ENCODE data around the gene SCARF1. TPM values are rescaled to one million over a fixed set of nuclear protein-coding genes. Genes with fewer than 3 reads are reported as not detected.
"Not testable (repeated sequence)": the region's sequence is repeated elsewhere in the genome, so short reads cannot be mapped to it uniquely, and the experiment has no call there.

The SCARF1 gene
- 0.71 and 3.4 TPM in 2 replicates for total RNA-seq (2014; rRNA removed; shearing (Covaris generic))

- in situ Hi-C loops (cut with HindIII; ENCODE audit: low sequenced_read_pairs): no loop called here
- DNase-seq (ENCODE audit: low spot score): no peak
These were observed at the start of gene SCARF1 for GRCh38 chr17:1645207-1646171. TSS of gene SCARF1 (minus strand) at chr17:1645732. CDS start at chr17:1645697, 35 bp downstream.

GRCh38 chr17:1693339-1693738, 47.8 kb upstream of the SCARF1 start:
- no peak for DNase-seq (ENCODE audit: low spot score)
- in situ Hi-C loops (cut with HindIII; ENCODE audit: low sequenced_read_pairs): no loop called here

GRCh38 chr17:1690544-1691221, 45.2 kb upstream of the SCARF1 start:
- in situ Hi-C loops (cut with HindIII; ENCODE audit: low sequenced_read_pairs): no loop called here
- no peak for DNase-seq (ENCODE audit: low spot score)

GRCh38 chr17:1688405-1688804, 42.9 kb upstream of the SCARF1 start:
- DNase-seq (ENCODE audit: low spot score); in situ Hi-C loops (cut with HindIII; ENCODE audit: low sequenced_read_pairs): not testable (repeated sequence)

GRCh38 chr17:1686086-1686485, 40.6 kb upstream of the SCARF1 start:
- no peak for DNase-seq (ENCODE audit: low spot score)
- in situ Hi-C loops (cut with HindIII; ENCODE audit: low sequenced_read_pairs): no loop called here

GRCh38 chr17:1684378-1685189, 39.1 kb upstream of the SCARF1 start, which contains the start of gene PRPF8:
TSS of gene PRPF8 (minus strand) at chr17:1684867. CDS start at chr17:1684571, 296 bp downstream.
- peak; percentile 99 for DNase-seq (ENCODE audit: low spot score)
- in situ Hi-C loops (cut with HindIII; ENCODE audit: low sequenced_read_pairs): no loop called here

GRCh38 chr17:1683459-1683858, 37.9 kb upstream of the SCARF1 start:
- no peak for DNase-seq (ENCODE audit: low spot score)
- in situ Hi-C loops (cut with HindIII; ENCODE audit: low sequenced_read_pairs): no loop called here

GRCh38 chr17:1676401-1676800, 30.9 kb upstream of the SCARF1 start:
- no peak for DNase-seq (ENCODE audit: low spot score)
- in situ Hi-C loops (cut with HindIII; ENCODE audit: low sequenced_read_pairs): no loop called here

GRCh38 chr17:1673041-1673785, 27.7 kb upstream of the SCARF1 start:
- peak; percentile 70 for DNase-seq (ENCODE audit: low spot score)
- in situ Hi-C loops (cut with HindIII; ENCODE audit: low sequenced_read_pairs): no loop called here

- DNase-seq (ENCODE audit: low spot score); in situ Hi-C loops (cut with HindIII; ENCODE audit: low sequenced_read_pairs): not testable (repeated sequence)
These were observed 18.4 kb upstream of the SCARF1 start for GRCh38 chr17:1663934-1664333.

GRCh38 chr17:1661045-1661444, 15.5 kb upstream of the SCARF1 start:
- no peak for DNase-seq (ENCODE audit: low spot score)
- in situ Hi-C loops (cut with HindIII; ENCODE audit: low sequenced_read_pairs): no loop called here

GRCh38 chr17:1658100-1658499, 12.6 kb upstream of the SCARF1 start:
- no peak for DNase-seq (ENCODE audit: low spot score)
- in situ Hi-C loops (cut with HindIII; ENCODE audit: low sequenced_read_pairs): no loop called here

- in situ Hi-C loops (cut with HindIII; ENCODE audit: low sequenced_read_pairs): no loop called here
- DNase-seq (ENCODE audit: low spot score): no peak
These were observed 8.2 kb upstream of the SCARF1 start for GRCh38 chr17:1653735-1654134.

GRCh38 chr17:1652794-1653193, 7.3 kb upstream of the SCARF1 start:
- DNase-seq (ENCODE audit: low spot score); in situ Hi-C loops (cut with HindIII; ENCODE audit: low sequenced_read_pairs): not testable (repeated sequence)

- in situ Hi-C loops (cut with HindIII; ENCODE audit: low sequenced_read_pairs): no loop called here
- no peak for DNase-seq (ENCODE audit: low spot score)
These were observed 6.0 kb upstream of the SCARF1 start for GRCh38 chr17:1651559-1651844.

GRCh38 chr17:1650731-1651558, 5.4 kb upstream of the SCARF1 start:
- in situ Hi-C loops (cut with HindIII; ENCODE audit: low sequenced_read_pairs): no loop called here

GRCh38 chr17:1649844-1650501, 4.4 kb upstream of the SCARF1 start, which contains the start of gene RILP:
TSS of gene RILP (minus strand) at chr17:1649866. CDS start at chr17:1649804, 62 bp downstream.
- in situ Hi-C loops (cut with HindIII; ENCODE audit: low sequenced_read_pairs): no loop called here
- peak; percentile 83 for DNase-seq (ENCODE audit: low spot score)

More at GRCh38 chr17:1650731-1651558, 5.4 kb upstream of the SCARF1 start:
- no peak for DNase-seq (ENCODE audit: low spot score)

Data from G401 (cell line).